ENCODE measurements around the gene PLXDC2. TPM values are rescaled to one million over a fixed set of nuclear protein-coding genes. Genes with fewer than 3 reads are reported as not detected.

PLXDC2 gene
- total RNA-seq, 1 donor from 2014 or later: 143 TPM

- H3K27ac ChIP-seq: no peak overlapping the region
- H3K36me3 ChIP-seq: no peaks in the 10 kb centered on the region
- DNase-seq (no peak), ATAC-seq (no peak)
- peaks cover 5% of the 10 kb centered on the region for H3K4me1 ChIP-seq
- H3K4me3 ChIP-seq: no peak overlapping the region
- H3K27me3 ChIP-seq (ENCODE audit: low read depth): no peaks in the 10 kb centered on the region
- TF ChIP-seq CTCF (IDR thresholded peaks at IDR 0.05): no peak
- no peaks in the 10 kb centered on the region for H3K9me3 ChIP-seq
- intact Hi-C loops (cut with DNase I): no loop called here
These were observed 43.9 kb downstream of the PLXDC2 start for GRCh38 chr10:19860107-19860506.

- no peaks in the 10 kb centered on the region for H3K36me3 ChIP-seq
- H3K4me3 ChIP-seq: no peak overlapping the region
- H3K9me3 ChIP-seq: peaks cover 6% of the 10 kb centered on the region
- no peak for TF ChIP-seq CTCF (IDR thresholded peaks at IDR 0.05)
- peaks cover 5% of the 10 kb centered on the region for H3K4me1 ChIP-seq
- ATAC-seq (no peak), DNase-seq (no peak)
- intact Hi-C loops (cut with DNase I): no loop called here
- H3K27ac ChIP-seq: no peak overlapping the region
- no peaks in the 10 kb centered on the region for H3K27me3 ChIP-seq (ENCODE audit: low read depth)
These were observed 46.7 kb downstream of the PLXDC2 start for GRCh38 chr10:19862811-19863515.

- peaks cover 6% of the 10 kb centered on the region for H3K9me3 ChIP-seq
- intact Hi-C loops (cut with DNase I): no loop called here
- no peak for TF ChIP-seq CTCF (IDR thresholded peaks at IDR 0.05)
- H3K36me3 ChIP-seq: no peaks in the 10 kb centered on the region
- ATAC-seq (no peak), DNase-seq (no peak)
- H3K27me3 ChIP-seq (ENCODE audit: low read depth): no peaks in the 10 kb centered on the region
- H3K4me3 ChIP-seq: no peak overlapping the region
- H3K4me1 ChIP-seq: peaks cover 5% of the 10 kb centered on the region
- no peak overlapping the region for H3K27ac ChIP-seq
These were observed 49.4 kb downstream of the PLXDC2 start for GRCh38 chr10:19865676-19866075.

- intact Hi-C loops (cut with DNase I): no loop called here
- Histone ChIP-seq H3K36me3 (no peaks in the 10 kb centered on the region), H3K4me3 (no peak overlapping the region), H3K27me3 (ENCODE audit: low read depth) (no peaks in the 10 kb centered on the region), H3K9me3 (peaks cover 6% of the 10 kb centered on the region), H3K27ac (no peak overlapping the region), H3K4me1 (peaks cover 9% of the 10 kb centered on the region)
- TF ChIP-seq CTCF (IDR thresholded peaks at IDR 0.05): no peak
- DNase-seq (no peak), ATAC-seq (no peak)
These were observed 53.1 kb downstream of the PLXDC2 start for GRCh38 chr10:19869370-19869769.

- ATAC-seq: no peak
- Histone ChIP-seq H3K36me3 (no peaks in the 10 kb centered on the region), H3K9me3 (no peaks in the 10 kb centered on the region), H3K4me1 (peaks cover 22% of the 10 kb centered on the region), H3K27ac (no peak overlapping the region), H3K27me3 (ENCODE audit: low read depth) (no peaks in the 10 kb centered on the region), H3K4me3 (no peak overlapping the region)
- TF ChIP-seq CTCF (IDR thresholded peaks at IDR 0.05): no peak
- intact Hi-C loops (cut with DNase I): no loop called here
- no peak for DNase-seq
These were observed 56.5 kb downstream of the PLXDC2 start for GRCh38 chr10:19872504-19873271.

Measured in lower lobe of right lung (tissue), 2 donors.